HUDEP-2 (cell line): ENCODE measurements around the gene ACOXL.

Source experiments
- DNase-seq, 76 experiments: peaks; one replicate each; lab custom pipeline; 2025; ENCODE audit not compliant: unreplicated experiment in 76 of 76; lab: John Stamatoyannopoulos, UW

Gene ACOXL

DNA sequence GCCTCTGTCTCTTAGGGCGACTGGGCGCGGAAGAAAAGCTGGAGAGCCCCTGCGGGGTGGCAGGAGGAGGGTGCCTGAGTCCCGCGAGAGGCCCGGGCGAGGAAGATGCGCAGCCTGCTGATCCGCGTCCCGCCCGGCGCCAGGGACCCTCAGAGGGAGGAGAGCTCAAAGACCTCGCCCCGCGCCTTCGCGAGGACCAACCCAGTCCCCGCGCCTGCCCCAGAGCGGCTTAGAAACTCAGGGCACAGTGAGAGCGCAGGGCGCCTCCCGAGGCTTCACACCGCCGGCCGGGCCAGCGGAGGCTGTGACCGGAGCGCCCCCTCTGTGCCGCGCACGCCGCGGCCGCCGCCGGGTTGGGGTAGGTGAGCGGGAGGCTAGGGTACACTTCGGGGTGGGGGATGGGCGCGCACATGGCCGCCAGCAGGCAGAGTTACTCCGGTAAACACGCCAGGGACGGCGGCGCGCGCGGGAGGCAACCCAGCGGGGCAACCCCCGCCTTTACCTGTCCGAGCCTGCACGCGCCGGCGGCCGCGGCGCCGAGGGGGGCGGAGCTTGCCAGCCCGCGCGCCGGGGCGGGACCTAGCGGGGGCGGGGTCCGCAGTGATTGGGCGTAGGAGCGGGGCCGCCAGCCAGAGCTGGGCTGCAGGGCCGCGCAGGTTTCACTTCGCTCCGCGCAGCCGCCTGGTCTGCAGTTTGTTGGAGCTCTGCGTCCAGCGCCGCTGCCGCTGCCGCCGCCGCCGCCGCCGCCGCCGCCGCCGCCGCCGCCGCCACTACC lies 388.1 kb downstream of the ACOXL start, which contains the start of gene BCL2L11:
BCL2L11 (plus strand) TSS at position 662 of the 775 bp plus-strand sequence. CDS start 2,832 bp downstream, outside the sequence.
- DNase-seq = peak in 75 of 76 experiments; percentile 23 to 93 (median 85)

- DNase-seq = peak in 24 of 76 experiments; percentile 13 to 78 (median 40)
Observed at GRCh38 chr2:111121028-111121827, 388.9 kb downstream of the ACOXL start.

- peak in 74 of 76 experiments; percentile 5 to 88 (median 72) for DNase-seq
Observed at GRCh38 chr2:111121828-111122630, 389.7 kb downstream of the ACOXL start.

GRCh38 chr2:111122631-111123421 lies 390.5 kb downstream of the ACOXL start:
- peak in 27 of 76 experiments; percentile 5 to 40 (median 23) for DNase-seq

- DNase-seq = no peak
Observed at GRCh38 chr2:111123751-111124150, 391.4 kb downstream of the ACOXL start.

DNA sequence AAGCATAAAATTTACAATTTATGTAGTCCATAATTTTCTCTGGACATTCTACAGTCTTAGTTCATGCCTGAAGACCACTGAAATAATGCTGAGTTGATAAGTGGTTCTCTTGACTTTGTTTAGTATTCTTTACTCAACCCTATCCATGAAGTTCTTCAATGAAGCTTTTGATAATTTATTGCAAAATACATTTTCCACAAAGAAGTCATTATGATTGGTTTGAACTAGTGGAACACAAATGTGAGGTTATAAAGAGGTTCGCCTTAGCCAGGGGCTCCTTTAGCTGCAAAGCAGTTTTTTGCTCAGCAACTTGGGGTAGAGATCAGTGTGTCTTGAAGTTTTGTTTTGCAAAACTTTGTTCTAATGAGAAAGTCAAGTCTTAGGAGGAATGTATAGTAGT lies 394.2 kb downstream of the ACOXL start:
- no peak for DNase-seq

DNA sequence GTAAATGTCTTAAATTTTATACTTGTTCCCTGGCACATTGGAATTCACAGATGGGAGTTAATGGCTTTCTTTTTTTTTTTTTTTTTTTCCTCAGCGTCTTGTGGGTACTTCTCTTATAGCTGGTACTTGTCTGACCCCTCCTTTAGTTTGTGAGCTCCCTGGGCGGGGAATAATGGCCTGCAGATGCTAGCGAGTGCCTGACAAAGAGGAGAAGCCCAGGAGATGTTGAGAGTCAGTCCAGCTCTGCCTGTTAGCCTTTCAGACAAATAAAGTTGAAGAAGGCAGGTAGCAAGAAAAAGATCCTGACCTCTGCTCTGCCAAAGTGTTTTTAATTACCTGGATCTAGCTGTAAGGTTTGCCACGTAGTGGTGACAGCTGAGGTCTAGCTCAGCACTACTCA lies 395.0 kb downstream of the ACOXL start:
- DNase-seq = no peak

DNA sequence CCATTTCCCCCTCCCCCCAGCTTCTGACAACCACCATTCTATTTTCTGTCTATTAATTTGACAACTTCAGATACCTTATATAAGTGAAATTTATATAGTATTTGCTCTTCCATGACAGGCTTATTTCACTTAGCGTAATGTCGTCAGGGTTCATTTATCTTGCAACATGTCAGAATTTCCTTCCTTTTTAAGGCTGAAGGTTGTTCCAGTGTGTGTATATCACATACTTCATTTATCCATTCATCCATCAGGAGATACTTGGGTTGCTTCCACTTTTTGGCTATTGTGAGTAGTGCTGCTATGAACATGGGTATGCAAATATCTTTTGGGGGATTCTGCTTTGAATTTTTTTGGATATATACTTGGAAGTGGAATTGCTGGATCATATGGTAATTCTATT lies 395.7 kb downstream of the ACOXL start:
- DNase-seq = no peak

DNA sequence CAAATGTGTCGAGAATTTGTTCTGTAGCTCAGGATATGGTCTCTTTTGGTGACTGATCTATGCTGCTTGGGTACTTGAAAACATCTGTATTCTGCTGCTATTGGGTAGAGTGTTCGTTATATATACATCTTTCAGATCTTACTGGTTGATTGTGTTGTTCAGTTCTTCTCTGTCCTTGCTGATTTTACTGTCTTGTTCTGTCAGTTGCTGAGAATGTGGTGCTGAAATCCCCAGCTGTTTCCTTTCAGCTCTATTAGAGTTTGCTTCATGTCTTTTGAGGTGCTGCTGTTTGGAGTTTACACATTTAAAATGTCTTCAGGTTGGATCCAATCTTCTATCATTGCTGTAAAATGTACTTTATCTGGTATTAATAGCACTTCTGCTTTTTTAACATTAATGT lies 401.2 kb downstream of the ACOXL start:
- DNase-seq = peak in 1 of 76 experiments; percentile 31

- DNase-seq = peak in 1 of 76 experiments; percentile 48
Observed at GRCh38 chr2:111134055-111134454, 401.7 kb downstream of the ACOXL start.

DNA sequence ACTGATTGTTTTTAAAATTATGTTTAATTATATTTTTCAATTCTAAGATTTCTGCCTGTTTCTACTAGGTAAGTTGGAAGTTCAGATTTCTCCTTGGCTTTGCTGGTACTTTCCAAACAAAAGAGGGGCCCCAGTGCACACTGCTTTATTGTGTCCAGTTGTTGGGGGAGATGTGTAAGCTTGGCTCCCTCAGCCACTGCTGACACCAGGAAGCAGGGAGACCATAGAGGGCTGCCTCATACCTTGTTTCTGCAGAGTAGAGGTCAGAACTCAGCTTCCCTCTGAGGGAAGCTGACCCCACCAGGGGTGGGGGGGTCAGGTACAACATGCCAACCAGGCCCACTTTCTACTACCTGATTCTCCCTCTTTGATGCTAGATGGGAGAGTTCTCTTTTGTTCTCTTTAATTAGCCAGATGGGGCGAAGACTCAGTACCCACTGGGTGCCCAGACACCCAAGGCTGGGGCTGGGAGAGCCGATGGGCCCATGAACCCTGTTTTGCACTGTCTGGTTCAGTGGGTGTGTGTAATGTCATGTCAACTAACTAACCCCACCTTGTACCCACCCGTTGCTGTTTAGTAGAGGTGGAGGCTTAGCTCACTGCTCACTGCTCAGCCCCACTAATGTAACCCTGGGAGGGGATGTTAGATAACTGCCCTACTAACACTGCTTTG lies 403.0 kb downstream of the ACOXL start:
- no peak for DNase-seq

DNA sequence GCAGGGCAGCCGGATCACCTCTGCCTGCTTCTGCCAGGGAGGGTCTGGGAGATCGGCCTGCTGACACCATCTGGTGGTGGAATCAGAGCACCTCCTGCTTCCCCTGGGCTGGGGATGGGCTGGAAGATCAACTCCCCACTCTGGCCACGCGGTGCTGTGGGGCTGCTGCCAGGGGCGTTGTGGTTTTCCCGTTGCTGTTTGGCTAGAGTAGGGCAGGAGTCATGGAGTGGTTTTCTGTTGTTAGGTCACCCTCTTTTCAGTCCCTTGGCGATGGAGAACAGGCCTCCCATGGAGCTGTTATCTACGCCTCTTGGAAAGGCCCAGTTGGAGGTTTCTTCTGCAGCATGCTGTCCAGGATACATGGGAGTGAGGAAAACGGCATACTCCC lies 403.5 kb downstream of the ACOXL start:
- DNase-seq = peak in 23 of 76 experiments; percentile 11 to 49 (median 26)

- no peak for DNase-seq
Observed at GRCh38 chr2:111138839-111139238, 406.5 kb downstream of the ACOXL start.

DNA sequence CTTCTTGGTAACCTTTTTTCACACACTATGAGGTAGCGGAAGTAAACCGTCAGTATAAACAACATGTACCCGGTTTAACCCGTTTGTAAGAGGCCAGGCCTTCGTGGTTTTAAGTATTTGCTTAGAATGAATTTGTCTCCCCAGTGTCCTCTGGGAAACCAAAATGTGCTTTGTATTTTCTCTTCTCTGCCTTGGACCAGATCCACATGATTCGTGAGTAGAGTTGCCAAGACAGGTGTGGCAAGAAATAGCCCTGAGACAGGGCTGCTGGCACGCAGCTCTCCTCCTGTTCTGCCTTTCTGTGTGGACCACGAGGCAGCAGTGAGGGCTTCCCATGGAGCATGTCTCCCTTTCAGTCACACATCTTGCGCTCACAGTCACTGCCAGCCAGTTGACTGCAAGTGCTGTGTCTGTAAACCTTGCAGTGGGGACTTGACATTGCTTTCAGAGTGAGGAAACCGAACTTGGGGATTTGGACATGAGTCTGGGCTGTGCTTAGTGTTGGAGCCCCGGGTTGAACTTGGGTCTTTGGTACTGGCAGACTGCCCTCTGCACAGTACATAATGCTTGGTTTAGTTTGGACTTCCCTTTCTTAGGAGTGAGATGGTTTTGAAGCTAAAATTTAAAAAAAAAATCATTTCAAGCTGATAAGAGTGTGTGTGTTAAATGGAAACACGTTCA lies 407.4 kb downstream of the ACOXL start:
- DNase-seq = no peak

DNA sequence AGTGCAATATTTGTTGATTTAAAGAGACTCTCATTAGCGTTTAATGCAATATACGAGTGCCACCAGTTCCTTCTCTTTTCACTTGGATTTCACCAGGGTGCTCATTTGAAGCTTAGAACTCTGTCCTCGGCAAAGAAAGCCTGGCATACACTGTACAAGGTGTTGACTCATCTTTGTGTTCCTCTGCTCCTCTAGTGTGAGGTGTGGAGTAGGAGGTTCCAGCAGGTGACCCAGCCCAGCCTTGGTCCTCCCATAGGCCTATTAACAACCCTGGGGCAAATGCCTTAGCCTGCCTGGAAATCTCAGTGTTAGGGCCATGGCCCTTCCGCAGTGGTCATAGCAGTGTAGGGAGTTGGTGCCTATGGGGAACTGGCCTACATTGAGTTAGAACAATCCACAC lies 408.4 kb downstream of the ACOXL start:
- no peak for DNase-seq

- DNase-seq = no peak
Observed at GRCh38 chr2:111142101-111142500, 409.7 kb downstream of the ACOXL start.

- no peak for DNase-seq
Observed at GRCh38 chr2:111143107-111143842, 410.9 kb downstream of the ACOXL start.

DNA sequence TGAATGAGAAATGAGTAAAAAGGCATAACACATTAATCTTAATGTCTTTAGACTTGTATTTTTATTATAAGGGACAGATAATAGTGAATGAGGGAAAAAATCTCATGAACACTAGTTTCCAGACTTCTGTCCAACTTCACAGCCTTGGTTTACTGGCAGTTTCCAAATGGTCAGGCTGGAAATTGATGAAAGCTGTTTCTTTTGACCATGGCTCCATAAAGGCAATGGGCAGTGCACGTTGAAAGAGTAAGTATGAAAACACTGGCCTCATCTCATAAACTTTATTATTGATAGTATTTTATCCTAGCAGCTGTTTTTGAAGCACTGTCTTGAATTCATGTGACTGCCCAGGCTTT lies 411.4 kb downstream of the ACOXL start:
- DNase-seq = no peak
